GM18498 (cell line): ENCODE data around the gene RPH3AL.

Source experiments
- ATAC-seq: cut with Tn5 transposase; IDR thresholded peaks from one replicate; pipeline ENCODE4 v1.9.1; 2021; ENCODE audit warnings: mild to moderate bottlenecking, moderate library complexity; ENCODE audit not compliant: unreplicated experiment

Gene RPH3AL

GRCh38 chr17:352421-353212, at the start of gene RPH3AL:
RPH3AL (minus strand) TSS chr17:352807; CDS start chr17:327543, 25,264 bp downstream.
- no peak for ATAC-seq

GRCh38 chr17:400257-400656, 47.6 kb upstream of the RPH3AL start:
- no peak for ATAC-seq

GRCh38 chr17:396788-397187, 44.2 kb upstream of the RPH3AL start:
- no peak for ATAC-seq

- no peak for ATAC-seq
These were observed 43.4 kb upstream of the RPH3AL start for GRCh38 chr17:395974-396373.

- no peak for ATAC-seq
These were observed 42.6 kb upstream of the RPH3AL start for GRCh38 chr17:395179-395578.

GRCh38 chr17:394718-395095, 42.1 kb upstream of the RPH3AL start:
- ATAC-seq = no peak

GRCh38 chr17:393806-394717, 41.5 kb upstream of the RPH3AL start:
- no peak for ATAC-seq

- no peak for ATAC-seq
These were observed 39.2 kb upstream of the RPH3AL start for GRCh38 chr17:391850-392249.

GRCh38 chr17:390025-390424, 37.4 kb upstream of the RPH3AL start:
- no peak for ATAC-seq

GRCh38 chr17:388087-388486, 35.5 kb upstream of the RPH3AL start:
- ATAC-seq = no peak

- peak; percentile 59 for ATAC-seq
These were observed 33.7 kb upstream of the RPH3AL start for GRCh38 chr17:386141-386876.

GRCh38 chr17:385836-386140, 33.2 kb upstream of the RPH3AL start:
- no peak for ATAC-seq

- no peak for ATAC-seq
These were observed 32.7 kb upstream of the RPH3AL start for GRCh38 chr17:385178-385835.

GRCh38 chr17:384622-385177, 32.1 kb upstream of the RPH3AL start:
- ATAC-seq = no peak

- no peak for ATAC-seq
These were observed 31.4 kb upstream of the RPH3AL start for GRCh38 chr17:383771-384621.

GRCh38 chr17:382644-383533, 30.3 kb upstream of the RPH3AL start:
- no peak for ATAC-seq

- no peak for ATAC-seq
These were observed 29.5 kb upstream of the RPH3AL start for GRCh38 chr17:381941-382643.

- no peak for ATAC-seq
These were observed 28.9 kb upstream of the RPH3AL start for GRCh38 chr17:381516-381915.
